SK-N-MC (cell line): ENCODE data around the gene LGALS12.
"Not testable (repeated sequence)": the region's sequence is repeated elsewhere in the genome, so short reads cannot be mapped to it uniquely, and the experiment has no call there.

Source experiments
- EZH2 ChIP-seq: fragments of 200-600 bp; sonication (generic); IDR thresholded peaks from one replicate; pipeline ENCODE4 v1.6.1; 2017; ENCODE audit warnings: antibody characterized with exemption
- FOXP2 ChIP-seq: optimal IDR thresholded peaks from 2 replicates; pipeline ENCODE3; 2011; ENCODE audit warnings: mild to moderate bottlenecking, moderate library complexity; ENCODE audit not compliant: insufficient read depth; ENCODE audit errors: extremely low read length, control extremely low read depth
- POLR2AphosphoS5 ChIP-seq: IDR thresholded peaks from 2 replicates; pipeline ENCODE4 v1.6.1; 2012; ENCODE audit warnings: mild to moderate bottlenecking, low read depth, low read length, borderline replicate concordance

DNA sequence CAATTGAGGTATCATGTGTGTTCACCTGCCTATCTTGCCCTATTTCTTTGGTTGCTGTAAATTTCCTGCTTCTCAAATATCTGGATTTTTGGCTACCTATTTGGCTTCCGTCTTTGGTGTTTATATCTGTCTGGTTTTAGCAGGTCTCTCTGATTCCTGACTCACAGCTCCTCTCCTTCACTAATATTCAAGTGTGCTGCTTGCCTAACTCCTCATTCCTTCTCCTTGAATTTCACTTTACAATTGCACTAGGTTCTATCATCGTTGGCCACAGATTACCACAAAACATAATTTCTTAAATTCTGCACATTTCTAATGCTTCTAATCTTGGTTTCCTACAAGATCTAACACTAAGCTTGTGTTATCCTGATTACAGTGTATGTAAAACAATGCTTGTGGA lies 36.6 kb downstream of the LGALS12 start:
- not testable (repeated sequence) for TF ChIP-seq POLR2AphosphoS5, FOXP2, EZH2
